Endothelial cell of umbilical vein (primary cell): ENCODE results near the gene PHACTR1. TPM values are rescaled to one million over a fixed set of nuclear protein-coding genes. Genes with fewer than 3 reads are reported as not detected.
"Not testable (repeated sequence)": the region's sequence is repeated elsewhere in the genome, so short reads cannot be mapped to it uniquely, and the experiment has no call there.

Source experiments
- BruUV-seq: library from RNA; stranded (reverse); fragments of 400-500 nt; replicated peaks from 2 replicates; lab custom pipeline; 2021; lab: Mats Ljungman, UMichigan
- CTCF ChIA-PET: fragments of 300-600, 350-600 bp; sonication (Branson Sonifier 250); formaldehyde crosslinking; loops from one replicate; lab custom pipeline; 2021; ENCODE audit warnings: antibody characterized with exemption, inconsistent platforms; lab: Charles Lee
- POLR2A ChIA-PET: fragments of 300-600, 350-600 bp; sonication (Branson Sonifier 250); formaldehyde crosslinking; loops from one replicate; lab custom pipeline; 2021; ENCODE audit warnings: antibody characterized with exemption, inconsistent platforms; lab: Charles Lee
- DNase-seq: peaks from one replicate; pipeline ENCODE4 v3.0.0-alpha.2; 2011; ENCODE audit warnings: low read depth, low spot score
- FAIRE-seq: peaks from 2 replicates; lab custom pipeline; 2011; peaks lifted over from hg19 to GRCh38; lab: Jason Lieb, UNC
- H2AFZ ChIP-seq: 2 replicates; pipeline ENCODE4 v1.6.0; 2012; ENCODE audit warnings: low read depth, low read length, control low read depth, inconsistent platforms
- H3K27ac ChIP-seq: 2 replicates; pipeline ENCODE4 v1.5.1; 2011; ENCODE audit warnings: low read depth, mild to moderate bottlenecking, control low read depth, low read length, moderate library complexity; ENCODE audit not compliant: insufficient read depth
- H3K27me3 ChIP-seq, 2 experiments: 2 replicates each; pipeline versions ENCODE4 v1.6.0 to v1.6.1; 2011; ENCODE audit warnings: low read length in 2 of 2, mixed read lengths in 1 of 2; ENCODE audit not compliant: control insufficient read depth in 2 of 2, insufficient read depth in 2 of 2
- H3K36me3 ChIP-seq, 2 experiments: 2 replicates in 1 of 2; 3 replicates in 1 of 2; pipeline ENCODE4 v1.5.1; 2011; ENCODE audit warnings: low read length in 2 of 2, mild to moderate bottlenecking in 1 of 2, moderate library complexity in 1 of 2; ENCODE audit not compliant: control insufficient read depth in 2 of 2, insufficient read depth in 2 of 2; ENCODE audit errors: extremely low read depth in 1 of 2
- H3K4me1 ChIP-seq: 3 replicates; pipeline ENCODE4 v1.5.1; 2011; ENCODE audit warnings: mild to moderate bottlenecking, low read length; ENCODE audit not compliant: control insufficient read depth, insufficient read depth; ENCODE audit errors: extremely low read depth
- H3K4me2 ChIP-seq: 2 replicates; pipeline ENCODE4 v1.6.1; 2011; ENCODE audit warnings: low read length, control low read depth, mixed read lengths; ENCODE audit not compliant: insufficient read depth
- H3K4me3 ChIP-seq, 3 experiments: fragments of 200-600 bp in 1 of 3; sonication (generic), shearing (Covaris generic) in 1 of 3; replicated peaks in 1 of 3; 2 replicates each; pipeline ENCODE4 v1.5.1; 2011 to 2016; ENCODE audit warnings: control low read depth in 3 of 3, low read length in 3 of 3, mild to moderate bottlenecking in 2 of 3, inconsistent platforms in 1 of 3, low read depth in 1 of 3, moderate library complexity in 1 of 3; ENCODE audit not compliant: insufficient read depth in 1 of 3
- H3K79me2 ChIP-seq: 2 replicates; pipeline ENCODE4 v1.6.0; 2012; ENCODE audit warnings: low read length, inconsistent platforms; ENCODE audit not compliant: control insufficient read depth, insufficient read depth
- H3K9ac ChIP-seq: replicated peaks from 2 replicates; pipeline ENCODE3; 2011; ENCODE audit warnings: low read length, control low read depth; ENCODE audit not compliant: insufficient read depth; ENCODE audit errors: extremely low read depth
- H3K9me1 ChIP-seq: replicated peaks from 3 replicates; pipeline ENCODE4 v1.6.0; 2011; ENCODE audit warnings: mild to moderate bottlenecking, low read length; ENCODE audit not compliant: control insufficient read depth, insufficient read depth; ENCODE audit errors: extremely low read depth
- H3K9me3 ChIP-seq: replicated peaks from 2 replicates; pipeline ENCODE4 v1.5.1; 2012; ENCODE audit warnings: low read length, inconsistent platforms; ENCODE audit not compliant: control insufficient read depth, insufficient read depth
- H4K20me1 ChIP-seq: replicated peaks from 2 replicates; pipeline ENCODE3; 2011; ENCODE audit warnings: mild to moderate bottlenecking, low read length; ENCODE audit not compliant: control insufficient read depth, insufficient read depth; ENCODE audit errors: extremely low read depth
- JUN ChIP-seq: IDR thresholded peaks from 2 replicates; pipeline ENCODE4 v1.6.1; 2011; ENCODE audit warnings: borderline replicate concordance, low read depth; ENCODE audit not compliant: insufficient read length, insufficient read depth
- MAX ChIP-seq: IDR thresholded peaks from 2 replicates; pipeline ENCODE4 v1.6.1; 2011; ENCODE audit not compliant: insufficient read depth, insufficient read length
- dilution Hi-C: fragments of 300-500 bp; cut with MboI; formaldehyde crosslinking; loops from one replicate; pipeline ENCODE4 v1.15.0; 2019; ENCODE audit warnings: low sequenced_read_pairs; ENCODE audit not compliant: extremely low pct_ligation_motif_present
- intact Hi-C: fragments of 100-400 bp; cut with micrococcal nuclease; formaldehyde crosslinking; loops from one replicate; pipeline ENCODE4 v1.10.0; 2022
- polyA plus RNA-seq, 4 experiments: library from polyadenylated mRNA; depleted of rRNA in 3 of 4; stranded (reverse) in 3 of 4; unstranded in 1 of 4; fragments of >200 nt; gene quantifications; 2 replicates each; pipeline versions ENCODE4 v1.2.1 to v1.2.3, GENCODE V29; 2011 to 2012; ENCODE audit warnings: missing spikeins in 1 of 4
- total RNA-seq: library from RNA; stranded (reverse); gene quantifications from 2 replicates; pipeline ENCODE4 v1.2.3, GENCODE V29; 2021
- TF ChIP-seq, protein P1 (sequence below), 2 donors: IDR thresholded peaks; 1 replicate in 1 of 2; 2 replicates in 1 of 2; pipeline ENCODE4 v1.5.1; 2011; ENCODE audit warnings: low read length in 2 of 2, mild to moderate bottlenecking in 2 of 2, moderate library complexity in 2 of 2, control low read depth in 1 of 2, inconsistent platforms in 1 of 2, low read depth in 1 of 2; ENCODE audit not compliant: insufficient read depth in 1 of 2; ENCODE audit errors: extremely low read depth in 1 of 2

PHACTR1 gene
- total and polyA plus RNA-seq, 2 donors (not counting 3 experiments of a cell fraction or from before 2014, with no cell fraction given), result 2.4 to 23.2 TPM

DNA sequence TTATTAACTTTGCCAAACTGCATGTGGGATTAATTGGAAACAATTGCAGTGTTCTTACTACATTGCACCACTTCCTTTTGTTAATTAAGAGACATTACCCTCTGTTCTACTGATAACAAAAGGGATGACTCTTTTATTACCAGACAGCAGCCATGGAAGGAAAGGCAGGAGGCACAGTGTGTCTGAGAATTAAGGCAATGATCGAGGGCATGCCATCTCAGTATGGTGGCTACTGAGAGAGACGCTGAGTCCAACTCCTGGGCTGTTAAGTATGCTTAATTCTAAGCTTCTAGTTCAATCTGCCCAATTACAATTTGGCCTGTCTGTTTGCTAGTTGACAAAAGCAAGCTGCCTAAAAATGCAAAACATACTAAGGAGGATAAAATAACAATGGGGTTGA is 227.4 kb downstream of the PHACTR1 start:
- H3K4me2 ChIP-seq, result no peak overlapping the region
- no peak overlapping the region for H3K27ac ChIP-seq
- no peaks in the 10 kb centered on the region for H4K20me1 ChIP-seq
- no TSS peak for BruUV-seq
- no peak overlapping the region for H3K4me3 ChIP-seq
- ChIA-PET POLR2A (no interaction called here), CTCF (no interaction called here)
- H3K27me3 ChIP-seq, result peaks cover 0 to 1% of the 10 kb centered on the region in 2 experiments
- no peaks in the 10 kb centered on the region for H3K4me1 ChIP-seq
- intact Hi-C loops (no loop called here), dilution Hi-C loops (no loop called here)
- H3K79me2 ChIP-seq, result no peaks in the 10 kb centered on the region
- H3K9me1 ChIP-seq, result no peaks in the 10 kb centered on the region
- no peaks in the 10 kb centered on the region for H3K36me3 ChIP-seq
- H2AFZ ChIP-seq, result no peak overlapping the region
- H3K9ac ChIP-seq, result no peak overlapping the region
- DNase-seq, result no peak
- TF ChIP-seq JUN, result no peak
- TF ChIP-seq, protein P1, sequence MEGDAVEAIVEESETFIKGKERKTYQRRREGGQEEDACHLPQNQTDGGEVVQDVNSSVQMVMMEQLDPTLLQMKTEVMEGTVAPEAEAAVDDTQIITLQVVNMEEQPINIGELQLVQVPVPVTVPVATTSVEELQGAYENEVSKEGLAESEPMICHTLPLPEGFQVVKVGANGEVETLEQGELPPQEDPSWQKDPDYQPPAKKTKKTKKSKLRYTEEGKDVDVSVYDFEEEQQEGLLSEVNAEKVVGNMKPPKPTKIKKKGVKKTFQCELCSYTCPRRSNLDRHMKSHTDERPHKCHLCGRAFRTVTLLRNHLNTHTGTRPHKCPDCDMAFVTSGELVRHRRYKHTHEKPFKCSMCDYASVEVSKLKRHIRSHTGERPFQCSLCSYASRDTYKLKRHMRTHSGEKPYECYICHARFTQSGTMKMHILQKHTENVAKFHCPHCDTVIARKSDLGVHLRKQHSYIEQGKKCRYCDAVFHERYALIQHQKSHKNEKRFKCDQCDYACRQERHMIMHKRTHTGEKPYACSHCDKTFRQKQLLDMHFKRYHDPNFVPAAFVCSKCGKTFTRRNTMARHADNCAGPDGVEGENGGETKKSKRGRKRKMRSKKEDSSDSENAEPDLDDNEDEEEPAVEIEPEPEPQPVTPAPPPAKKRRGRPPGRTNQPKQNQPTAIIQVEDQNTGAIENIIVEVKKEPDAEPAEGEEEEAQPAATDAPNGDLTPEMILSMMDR (IDR thresholded peaks at IDR 0.05; ENCODE audit: extremely low read depth in 1 of 2, insufficient read depth in 1 of 2, low read depth in 1 of 2, low read length in 2 of 2), result no peak
- TF ChIP-seq MAX, result no peak
- H3K9me3 ChIP-seq, result no peaks in the 10 kb centered on the region
- FAIRE-seq, result no peak

GRCh38 chr6:12944528-12944927 is 228.0 kb downstream of the PHACTR1 start:
- DNase-seq, H3K36me3 ChIP-seq, H4K20me1 ChIP-seq, H3K4me2 ChIP-seq, BruUV-seq, intact Hi-C loops, H3K79me2 ChIP-seq, dilution Hi-C loops, H3K27me3 ChIP-seq, POLR2A ChIA-PET, H3K9ac ChIP-seq, H2AFZ ChIP-seq, H3K4me3 ChIP-seq, FAIRE-seq, H3K27ac ChIP-seq, H3K4me1 ChIP-seq, H3K9me3 ChIP-seq, H3K9me1 ChIP-seq: not testable (repeated sequence)
- CTCF ChIA-PET, result interaction anchor here (0.7 kb wide), 1 partner anchor 22 kb away, joined by 3 read pairs; no protein-coding TSS in a partner anchor
